Lower leg skin (tissue), 3 donors: ENCODE results near the gene MAP4K3.

Experiments
- CTCF ChIP-seq, 3 donors: fragments of 450-650 bp; IDR thresholded peaks; one replicate each; pipeline ENCODE4 v1.5.1; 2016; ENCODE audit warnings: antibody characterized with exemption in 3 of 3, mild to moderate bottlenecking in 3 of 3, moderate library complexity in 2 of 3
- POLR2A ChIP-seq, 2 donors: fragments of 450-650 bp; IDR thresholded peaks; one replicate each; pipeline ENCODE4 v1.6.1; 2016 to 2017; ENCODE audit warnings: antibody characterized with exemption in 2 of 2, mild to moderate bottlenecking in 1 of 2, moderate library complexity in 1 of 2

- TF ChIP-seq CTCF (IDR thresholded peaks at IDR 0.05) = no peak
- no peak for TF ChIP-seq POLR2A (IDR thresholded peaks at IDR 0.05)
These were observed 37.9 kb upstream of the MAP4K3 start for GRCh38 chr2:39475006-39475405.
